T-cell (primary cell): Measurements from ENCODE around the gene AVPR1B. TPM values are rescaled to one million over a fixed set of nuclear protein-coding genes. Genes with fewer than 3 reads are reported as not detected.

Experiments
- ATAC-seq, 4 experiments: fragments of 200-7000 bp in 3 of 4; fragments of 150-1000 bp in 1 of 4; cut with Tn5 transposase; replicated peaks in 1 of 4; 1 replicate in 3 of 4; 2 replicates in 1 of 4; pipeline ENCODE4 v1.10.0; 2021; ENCODE audit warnings: moderate library complexity in 3 of 4, mild to moderate bottlenecking in 2 of 4, moderate number of reproducible peaks in 1 of 4
- CTCF ChIA-PET, 2 donors: fragments of 300-600 bp; sonication (Branson Sonifier 250); formaldehyde crosslinking; loops; one replicate each; lab custom pipeline; 2022; ENCODE audit warnings: antibody characterized with exemption in 2 of 2; lab: Charles Lee
- POLR2A ChIA-PET, 2 donors: fragments of 300-600 bp; sonication (Branson Sonifier 250); formaldehyde crosslinking; loops; one replicate each; lab custom pipeline; 2022; ENCODE audit warnings: antibody characterized with exemption in 2 of 2; lab: Charles Lee
- DNase-seq, 35 experiments: peaks; one replicate each; pipeline versions ENCODE4 v3.0.0 to v3.0.0-alpha.2; 2013 to 2023
- H3K27ac ChIP-seq: one replicate; pipeline ENCODE4 v1.5.1; 2013; ENCODE audit warnings: low read length
- H3K27me3 ChIP-seq, 2 experiments: replicated peaks in 1 of 2; 1 replicate in 1 of 2; 2 replicates in 1 of 2; pipeline versions ENCODE4 v1.6.1 to v1.7.0; 2013; ENCODE audit warnings: low read length in 1 of 2, mixed read lengths in 1 of 2; ENCODE audit not compliant: control insufficient read depth in 2 of 2, insufficient read depth in 2 of 2; ENCODE audit errors: extremely low read depth in 1 of 2
- H3K36me3 ChIP-seq, 2 donors: 1 replicate in 1 of 2; 2 replicates in 1 of 2; pipeline versions ENCODE4 v1.6.1 to v1.7.0; 2013; ENCODE audit warnings: low read length in 1 of 2; ENCODE audit not compliant: control insufficient read depth in 2 of 2, insufficient read depth in 1 of 2; ENCODE audit errors: extremely low read depth in 1 of 2
- H3K4me1 ChIP-seq, 2 experiments: 1 replicate in 1 of 2; 2 replicates in 1 of 2; pipeline versions ENCODE4 v1.6.1 to v1.7.0; 2013; ENCODE audit warnings: low read length in 2 of 2, mixed read lengths in 1 of 2; ENCODE audit not compliant: insufficient read depth in 2 of 2, control insufficient read depth in 1 of 2; ENCODE audit errors: extremely low read depth in 1 of 2
- H3K4me3 ChIP-seq, 2 donors: 1 replicate in 1 of 2; 2 replicates in 1 of 2; pipeline versions ENCODE4 v1.5.1 to v1.7.0; 2013; ENCODE audit warnings: mild to moderate bottlenecking in 2 of 2, low read length in 1 of 2, moderate library complexity in 1 of 2; ENCODE audit not compliant: control insufficient read depth in 1 of 2; ENCODE audit errors: extremely low read depth in 1 of 2
- H3K9me3 ChIP-seq: 2 replicates; pipeline ENCODE4 v1.7.0; 2013
- H3K27ac Mint-ChIP-seq, 2 donors: one replicate each; pipeline ENCODE4 v1.8.0; 2020 to 2021; ENCODE audit warnings: mild to moderate bottlenecking in 2 of 2, mixed read lengths in 2 of 2
- H3K27me3 Mint-ChIP-seq, 2 donors: one replicate each; pipeline ENCODE4 v1.8.0; 2021 to 2022; ENCODE audit warnings: mixed read lengths in 2 of 2
- H3K36me3 Mint-ChIP-seq: one replicate; pipeline ENCODE4 v1.8.0; 2021; ENCODE audit warnings: mixed read lengths
- H3K4me1 Mint-ChIP-seq, 3 donors: one replicate each; pipeline ENCODE4 v1.8.0; 2020 to 2022; ENCODE audit warnings: mixed read lengths in 3 of 3, mild to moderate bottlenecking in 1 of 3
- H3K4me3 Mint-ChIP-seq, 3 donors: one replicate each; pipeline ENCODE4 v1.8.0; 2020 to 2022; ENCODE audit warnings: mild to moderate bottlenecking in 3 of 3, mixed read lengths in 3 of 3, moderate library complexity in 3 of 3
- H3K9me3 Mint-ChIP-seq, 3 donors: one replicate each; pipeline ENCODE4 v1.8.0; 2020 to 2022; ENCODE audit warnings: mixed read lengths in 3 of 3
- WGBS: methylation state at CpG from one replicate; pipeline ENCODE4 v1.1.5; 2013; ENCODE audit warnings: missing lambda C conversion rate; ENCODE audit not compliant: insufficient coverage; 5-methylcytosine and 5-hydroxymethylcytosine counted together
- total RNA-seq, 35 experiments: library from RNA in 6 of 35; stranded (reverse) in 6 of 35; fragments of 120-200 nt in 1 of 35; gene quantifications; one replicate each; pipeline versions ENCODE4 v1.2.1 to v1.2.4 and lab custom pipeline; 2013 to 2026

The AVPR1B gene
- total RNA-seq (under 1 TPM in 2 of 5 donors, not detected in 3; 0.12 to 0.33 TPM), total RNA-seq (lab: John Stamatoyannopoulos, UW) (0 to 0.42 (median 0) reads per million in 29 experiments)
- total RNA-seq (2013) = not detected

- Histone ChIP-seq H3K4me3 (peak within 1 kb of the TSS in 1 of 2 donors; percentile 47), H3K27ac (no peak within 1 kb of the TSS), H3K4me1 (peaks cover 0 to 8% of the 10 kb centered on the region in 2 experiments), H3K27me3 (peaks cover 2 to 32% of the 10 kb centered on the region in 2 experiments), H3K9me3 (peaks cover 2% of the 10 kb centered on the region), H3K36me3 (no peaks in the 10 kb centered on the region)
- WGBS = 3% methylated on average over 51 of the region's 55 CpGs
- ATAC-seq = peak in 3 of 4 experiments; percentile 37 to 51 (median 50)
- ChIA-PET CTCF (no interaction called here), POLR2A (no interaction called here)
- Mint-ChIP-seq H3K4me1 (peaks cover 9 to 12% (median 11%) of the 10 kb centered on the region in 3 donors), H3K27me3 (peaks cover 34 to 49% of the 10 kb centered on the region in 2 donors), H3K4me3 (peak within 1 kb of the TSS; percentile 44 to 63 (median 54)), H3K9me3 (peaks cover 8 to 22% (median 8%) of the 10 kb centered on the region in 3 donors), H3K36me3 (peaks cover 6% of the 10 kb centered on the region), H3K27ac (no peak within 1 kb of the TSS)
- no peak for DNase-seq
Measured at GRCh38 chr1:206117151-206117948, at the start of gene AVPR1B. Gene AVPR1B (minus strand): TSS chr1:206117388. CDS start chr1:206116890, 498 bp downstream.

- WGBS = 80% methylated on average over 2 of the region's 3 CpGs
- Mint-ChIP-seq H3K4me3 (no peak overlapping the region), H3K4me1 (peaks cover 0 to 4% (median 0%) of the 10 kb centered on the region in 3 donors)
Measured at GRCh38 chr1:206145771-206146290, 28.6 kb upstream of the AVPR1B start.

GRCh38 chr1:206144605-206145004 is 27.4 kb upstream of the AVPR1B start:
- no peaks in the 10 kb centered on the region for H3K36me3 ChIP-seq
- peaks cover 0 to 5% of the 10 kb centered on the region in 2 experiments for H3K4me1 ChIP-seq
- Mint-ChIP-seq H3K4me1 (peaks cover 0 to 4% (median 0%) of the 10 kb centered on the region in 3 donors), H3K4me3 (no peak overlapping the region), H3K27ac (no peak overlapping the region), H3K36me3 (no peaks in the 10 kb centered on the region), H3K9me3 (peaks cover 0 to 9% (median 0%) of the 10 kb centered on the region in 3 donors), H3K27me3 (peaks cover 15 to 30% of the 10 kb centered on the region in 2 donors)
- no peak overlapping the region for H3K4me3 ChIP-seq
- H3K9me3 ChIP-seq = no peaks in the 10 kb centered on the region
- DNase-seq (no peak), ATAC-seq (no peak)
- no peak overlapping the region for H3K27ac ChIP-seq
- CTCF ChIA-PET = no interaction called here
- peaks cover 0 to 11% of the 10 kb centered on the region in 2 experiments for H3K27me3 ChIP-seq
- POLR2A ChIA-PET = no interaction called here
- WGBS = no CpG with 5 or more reads among the region's 2 CpGs

More at GRCh38 chr1:206145771-206146290, 28.6 kb upstream of the AVPR1B start:
- no peak for ATAC-seq
- Histone ChIP-seq H3K27me3 (peaks cover 0 to 9% of the 10 kb centered on the region in 2 experiments), H3K27ac (no peak overlapping the region), H3K9me3 (no peaks in the 10 kb centered on the region), H3K36me3 (no peaks in the 10 kb centered on the region), H3K4me3 (no peak overlapping the region), H3K4me1 (peaks cover 0 to 5% of the 10 kb centered on the region in 2 experiments)
- ChIA-PET CTCF (no interaction called here), POLR2A (no interaction called here)
- Mint-ChIP-seq H3K36me3 (no peaks in the 10 kb centered on the region), H3K27me3 (peaks cover 10 to 24% of the 10 kb centered on the region in 2 donors), H3K9me3 (peaks cover 0 to 9% (median 0%) of the 10 kb centered on the region in 3 donors), H3K27ac (no peak overlapping the region)
- DNase-seq = no peak

- CTCF ChIA-PET = no interaction called here
- no peaks in the 10 kb centered on the region for H3K36me3 Mint-ChIP-seq
- H3K27me3 Mint-ChIP-seq = peaks cover 16 to 35% of the 10 kb centered on the region in 2 donors
- no peak overlapping the region for H3K4me3 Mint-ChIP-seq
- 87% methylated on average over 10 of the region's 15 CpGs for WGBS
- Histone ChIP-seq H3K4me1 (peaks cover 0 to 5% of the 10 kb centered on the region in 2 experiments), H3K9me3 (no peaks in the 10 kb centered on the region), H3K36me3 (no peaks in the 10 kb centered on the region), H3K27ac (no peak overlapping the region), H3K27me3 (peaks cover 0 to 11% of the 10 kb centered on the region in 2 experiments), H3K4me3 (no peak overlapping the region)
- H3K4me1 Mint-ChIP-seq = peaks cover 0 to 4% (median 0%) of the 10 kb centered on the region in 3 donors
- no peak overlapping the region for H3K27ac Mint-ChIP-seq
- H3K9me3 Mint-ChIP-seq = peaks cover 0 to 9% (median 0%) of the 10 kb centered on the region in 3 donors
- ATAC-seq (no peak), DNase-seq (no peak)
- POLR2A ChIA-PET = no interaction called here
Measured at GRCh38 chr1:206143537-206144172, 26.5 kb upstream of the AVPR1B start.

GRCh38 chr1:206142770-206143169 is 25.6 kb upstream of the AVPR1B start:
- Histone ChIP-seq H3K4me1 (peaks cover 0 to 5% of the 10 kb centered on the region in 2 experiments), H3K27me3 (peaks cover 0 to 11% of the 10 kb centered on the region in 2 experiments), H3K36me3 (no peaks in the 10 kb centered on the region), H3K9me3 (no peaks in the 10 kb centered on the region), H3K27ac (no peak overlapping the region), H3K4me3 (no peak overlapping the region)
- H3K36me3 Mint-ChIP-seq = no peaks in the 10 kb centered on the region
- POLR2A ChIA-PET = no interaction called here
- ATAC-seq (no peak), DNase-seq (no peak)
- peaks cover 0 to 4% (median 0%) of the 10 kb centered on the region in 3 donors for H3K4me1 Mint-ChIP-seq
- CTCF ChIA-PET = no interaction called here
- H3K27me3 Mint-ChIP-seq = peaks cover 17 to 42% of the 10 kb centered on the region in 2 donors
- no peak overlapping the region for H3K4me3 Mint-ChIP-seq
- H3K27ac Mint-ChIP-seq = no peak overlapping the region
- no CpG with 5 or more reads among the region's 2 CpGs for WGBS
- H3K9me3 Mint-ChIP-seq = peaks cover 0 to 5% (median 0%) of the 10 kb centered on the region in 3 donors

GRCh38 chr1:206142011-206142410 is 24.8 kb upstream of the AVPR1B start:
- Histone ChIP-seq H3K27ac (no peak overlapping the region), H3K36me3 (no peaks in the 10 kb centered on the region), H3K27me3 (peaks cover 0 to 11% of the 10 kb centered on the region in 2 experiments), H3K4me1 (peaks cover 0 to 5% of the 10 kb centered on the region in 2 experiments), H3K9me3 (no peaks in the 10 kb centered on the region), H3K4me3 (no peak overlapping the region)
- ChIA-PET CTCF (no interaction called here), POLR2A (no interaction called here)
- no peak overlapping the region for H3K27ac Mint-ChIP-seq
- H3K27me3 Mint-ChIP-seq = peaks cover 21 to 42% of the 10 kb centered on the region in 2 donors
- no CpG with 5 or more reads among the region's 3 CpGs for WGBS
- DNase-seq (no peak), ATAC-seq (no peak)
- peaks cover 0 to under 1% (median 0%) of the 10 kb centered on the region in 3 donors for H3K9me3 Mint-ChIP-seq
- H3K4me3 Mint-ChIP-seq = no peak overlapping the region
- no peaks in the 10 kb centered on the region for H3K36me3 Mint-ChIP-seq
- peaks cover 0 to 4% (median 0%) of the 10 kb centered on the region in 3 donors for H3K4me1 Mint-ChIP-seq
